Inferior parietal cortex (tissue), 1 donor: ENCODE results near the gene EIF4G3.
"Not testable (repeated sequence)": the region's sequence is repeated elsewhere in the genome, so short reads cannot be mapped to it uniquely, and the experiment has no call there.

Experiments
- DNase-seq: peaks from one replicate; pipeline ENCODE4 v3.0.0-alpha.2; 2016; ENCODE audit errors: extremely low spot score

EIF4G3 gene

DNA sequence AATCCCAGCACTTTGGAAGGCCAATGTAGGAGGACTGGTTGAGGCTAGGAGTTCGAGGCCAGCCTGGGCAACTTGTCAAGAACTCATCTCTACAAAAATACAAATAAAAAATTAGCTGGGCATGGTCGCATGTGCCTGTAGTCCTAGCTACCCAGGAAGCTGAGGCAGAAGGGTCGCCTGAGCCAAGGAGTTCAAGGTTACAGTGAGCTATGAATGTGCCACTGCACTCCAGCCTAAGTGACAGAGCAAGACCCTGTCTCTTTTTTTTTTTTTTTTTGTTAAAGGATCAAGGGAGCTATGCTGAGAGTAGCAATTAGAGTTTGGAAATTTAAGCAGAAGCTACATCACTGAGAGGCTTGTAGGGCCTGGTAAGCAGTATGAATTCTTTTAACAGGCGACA, 70.9 kb downstream of the EIF4G3 start:
- no peak for DNase-seq

DNA sequence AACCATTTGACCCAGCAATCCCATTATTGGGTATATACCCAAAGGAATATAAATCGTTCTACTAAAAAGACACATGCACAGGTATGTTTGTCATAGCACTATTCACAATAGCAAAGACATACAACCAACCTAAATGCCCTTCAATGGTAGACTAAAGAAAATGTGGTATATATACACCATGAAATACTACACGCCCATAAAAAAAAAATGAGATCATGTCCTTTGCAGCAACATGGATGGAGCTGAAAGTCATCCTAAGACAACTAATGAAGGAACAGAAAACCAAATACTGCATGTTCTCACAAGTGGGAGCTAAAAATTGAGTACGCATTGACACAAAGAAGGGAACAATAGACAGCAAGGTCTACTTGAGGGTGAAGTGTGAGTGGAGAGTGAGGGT, 72.0 kb downstream of the EIF4G3 start:
- no peak for DNase-seq

DNA sequence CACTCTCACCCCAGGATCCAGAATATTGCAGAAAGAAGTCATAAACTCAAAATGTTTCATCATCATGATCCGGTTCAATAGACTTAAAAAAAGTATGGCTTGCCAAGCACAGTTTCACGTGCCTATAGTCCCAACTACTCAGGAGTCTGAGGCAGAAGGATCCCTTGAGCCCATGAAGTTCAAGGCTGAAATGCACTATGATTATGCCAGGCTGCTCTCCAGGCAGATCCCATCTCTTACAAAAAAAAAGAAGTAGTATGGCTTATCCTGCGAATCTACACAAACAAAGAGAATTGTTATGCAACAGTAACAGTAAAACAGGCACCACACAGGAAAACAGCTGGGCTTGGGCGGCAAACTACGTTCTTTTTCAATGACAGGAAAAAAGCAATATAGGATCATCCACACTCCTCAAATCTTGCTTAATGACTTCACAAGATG, 76.2 kb downstream of the EIF4G3 start:
- no peak for DNase-seq

DNA sequence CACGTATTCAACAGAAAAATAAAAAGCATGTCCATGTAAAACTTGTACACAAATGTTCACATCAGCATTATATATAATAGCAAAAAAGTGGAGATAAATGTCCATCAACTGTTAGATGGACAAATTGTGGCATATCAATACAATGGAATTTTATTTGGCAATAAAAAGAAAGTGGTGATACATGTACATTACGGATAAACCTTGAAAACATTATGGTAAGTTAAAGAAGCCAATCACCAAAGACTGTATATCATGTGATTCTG, 76.9 kb downstream of the EIF4G3 start:
- no peak for DNase-seq

DNA sequence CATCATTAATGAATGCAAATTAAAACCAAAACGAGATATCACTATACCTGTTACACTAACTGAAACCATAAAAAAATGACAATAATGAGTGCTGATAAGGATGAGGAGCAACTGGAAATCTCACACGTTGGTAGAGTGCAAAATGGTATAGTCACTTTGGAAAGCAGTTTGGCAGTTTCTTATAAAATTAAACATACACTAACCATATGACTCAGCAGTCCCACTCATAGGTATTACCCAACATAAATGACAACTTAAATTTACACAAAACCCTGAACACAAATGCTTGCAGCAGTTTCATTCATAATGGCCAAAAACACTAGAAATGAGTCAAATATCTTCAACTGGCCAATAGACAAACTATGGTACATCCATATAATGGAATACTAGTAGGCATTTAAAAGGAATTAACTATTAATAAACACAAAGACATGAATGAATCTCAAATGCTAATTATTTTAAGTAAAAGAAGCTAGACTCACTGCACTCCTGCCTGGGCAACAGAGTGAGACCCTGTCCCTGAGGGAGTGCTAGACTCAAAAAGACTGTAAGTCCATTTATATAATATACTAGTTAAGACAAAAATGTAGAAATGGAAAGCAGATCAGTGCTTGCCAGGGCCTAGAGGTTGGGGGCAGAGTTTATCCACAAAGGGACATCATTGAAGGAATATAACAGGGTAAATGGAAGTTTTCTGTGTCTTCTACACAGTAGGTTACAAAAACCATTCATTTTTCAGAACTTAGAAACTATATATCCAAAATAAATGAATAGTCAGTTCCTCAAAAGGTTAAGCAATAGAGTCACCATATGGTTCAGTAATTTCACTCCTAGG, 77.4 kb downstream of the EIF4G3 start:
- DNase-seq: no peak

DNA sequence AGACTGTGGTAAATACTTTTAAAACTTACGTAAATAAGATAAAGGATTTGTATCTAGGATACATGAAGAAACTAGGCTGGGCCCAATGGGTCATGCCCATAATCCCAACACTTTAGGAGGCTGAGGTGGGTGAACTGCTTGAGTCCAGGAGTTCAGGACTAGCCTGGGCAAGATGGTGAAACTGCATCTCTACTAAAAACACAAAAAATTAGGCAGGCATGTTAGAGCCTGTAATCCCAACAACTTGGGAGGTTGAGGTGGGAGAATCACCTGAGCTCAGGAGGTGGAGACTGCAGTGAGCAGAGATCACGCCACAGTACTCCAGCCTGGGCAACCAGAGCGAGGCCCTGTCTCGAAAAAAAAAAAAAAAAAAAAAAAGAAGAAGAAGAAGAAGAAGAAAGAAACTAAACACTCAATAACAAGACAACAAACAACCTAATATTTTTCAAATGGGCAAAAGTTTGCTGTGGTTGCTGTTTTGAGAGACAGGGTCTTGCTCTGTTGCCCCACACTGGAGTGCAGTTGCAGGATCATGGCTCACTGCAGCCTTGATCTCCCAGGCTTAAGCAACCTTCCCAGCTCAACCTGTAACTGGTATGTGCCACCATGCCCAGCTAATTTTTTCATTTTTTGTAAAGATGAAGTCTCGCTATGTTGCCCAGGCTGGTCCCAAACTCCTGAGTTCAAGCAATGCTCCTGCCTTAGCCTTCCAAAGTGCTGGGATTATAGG, 78.3 kb downstream of the EIF4G3 start:
- no peak for DNase-seq

DNA sequence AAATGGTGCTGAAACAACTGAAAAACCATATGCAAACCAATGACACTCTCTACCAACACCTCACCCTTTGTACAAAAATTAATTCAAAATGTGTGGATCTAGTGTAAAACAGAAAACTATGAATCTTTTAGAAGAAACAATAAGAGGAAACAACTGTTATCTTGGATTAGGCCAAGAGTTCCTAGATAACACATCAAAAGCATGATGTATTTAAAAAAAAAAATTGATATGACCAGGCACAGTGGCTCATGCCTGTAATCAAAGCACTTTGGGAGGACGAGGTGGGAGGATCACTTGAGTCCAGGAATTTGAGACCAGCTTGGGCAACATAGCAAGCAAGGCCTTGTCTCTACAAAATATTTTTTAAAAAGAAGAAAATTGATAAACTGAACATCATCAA, 79.0 kb downstream of the EIF4G3 start:
- DNase-seq: no peak

DNA sequence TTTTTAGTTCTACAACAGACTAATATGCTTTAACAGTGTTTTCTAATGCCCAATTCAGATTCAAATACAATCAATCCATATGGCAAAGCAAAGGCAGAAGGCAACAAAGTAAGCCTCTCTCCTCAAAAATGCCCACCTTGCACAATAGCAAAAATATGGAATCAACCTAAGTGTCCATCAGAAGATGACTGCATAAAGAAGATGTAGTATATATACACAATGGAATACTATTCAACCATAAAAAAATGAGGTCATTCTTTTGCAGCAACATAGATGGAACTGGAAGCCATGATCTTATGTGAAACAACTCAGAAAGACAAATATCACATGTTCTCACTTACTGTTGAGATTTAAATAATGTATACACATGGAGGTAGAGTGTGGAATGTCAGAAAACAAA, 80.7 kb downstream of the EIF4G3 start:
- DNase-seq: no peak

DNA sequence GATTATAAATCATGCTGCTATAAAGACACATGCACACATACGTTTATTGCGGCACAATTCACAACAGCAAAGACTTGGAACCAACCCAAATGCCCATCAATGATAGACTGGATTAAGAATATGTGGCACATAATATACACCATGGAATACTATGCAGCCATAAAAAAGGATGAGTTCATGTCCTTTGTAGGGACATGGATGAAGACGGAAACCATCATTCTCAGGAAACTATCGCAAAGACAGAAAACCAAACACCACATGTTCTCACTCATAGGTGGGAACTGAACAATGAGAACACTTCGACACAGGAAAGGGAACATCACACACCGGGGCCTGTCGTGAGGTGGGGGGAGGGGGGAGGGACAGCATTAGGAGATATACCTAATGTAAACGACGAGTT, 82.4 kb downstream of the EIF4G3 start:
- not testable (repeated sequence) for DNase-seq

DNA sequence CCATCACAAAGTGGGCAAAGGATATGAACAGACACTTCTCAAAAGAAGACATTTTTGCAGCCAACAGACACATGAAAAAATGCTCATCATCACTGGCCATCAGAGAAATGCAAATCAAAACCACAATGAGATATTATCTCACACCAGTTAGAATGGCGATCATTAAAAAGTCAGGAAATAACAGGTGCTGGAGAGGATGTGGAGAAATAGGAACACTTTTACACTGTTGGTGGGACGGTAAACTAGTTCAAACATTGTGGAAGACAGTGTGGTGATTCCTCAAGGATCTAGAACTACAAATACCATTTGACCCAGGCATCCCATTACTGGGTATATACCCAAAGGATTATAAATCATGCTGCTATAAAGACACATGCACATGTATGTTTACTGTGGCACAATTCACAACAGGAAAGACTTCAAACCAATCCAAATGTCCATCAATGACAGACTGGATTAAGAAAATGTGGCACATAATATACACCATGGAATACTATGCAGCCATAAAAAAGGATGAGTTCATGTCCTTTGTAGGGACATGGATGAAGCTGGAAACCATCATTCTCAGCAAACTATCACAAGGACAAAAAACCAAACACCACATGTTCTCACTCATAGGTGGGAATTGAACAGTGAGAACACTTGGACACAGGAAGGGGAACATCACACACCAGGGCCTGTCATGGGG, 83.3 kb downstream of the EIF4G3 start:
- not testable (repeated sequence) for DNase-seq

DNA sequence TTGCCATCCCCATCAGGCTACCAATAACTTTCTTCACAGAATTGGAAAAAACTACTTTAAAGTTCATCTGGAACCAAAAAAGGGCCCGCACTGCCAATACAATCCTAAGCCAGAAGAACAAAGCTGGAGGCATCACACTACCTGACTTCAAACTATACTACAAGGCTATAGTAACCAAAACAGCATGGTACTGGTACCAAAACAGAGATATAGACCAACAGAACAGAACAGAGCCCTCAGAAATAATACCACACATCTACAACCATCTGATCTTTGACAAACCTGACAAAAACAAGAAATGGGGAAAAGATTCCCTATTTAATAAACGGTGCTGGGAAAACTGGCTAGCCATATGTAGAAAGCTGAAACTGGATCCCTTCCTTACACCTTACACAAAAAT, 84.2 kb downstream of the EIF4G3 start:
- DNase-seq: not testable (repeated sequence)

DNA sequence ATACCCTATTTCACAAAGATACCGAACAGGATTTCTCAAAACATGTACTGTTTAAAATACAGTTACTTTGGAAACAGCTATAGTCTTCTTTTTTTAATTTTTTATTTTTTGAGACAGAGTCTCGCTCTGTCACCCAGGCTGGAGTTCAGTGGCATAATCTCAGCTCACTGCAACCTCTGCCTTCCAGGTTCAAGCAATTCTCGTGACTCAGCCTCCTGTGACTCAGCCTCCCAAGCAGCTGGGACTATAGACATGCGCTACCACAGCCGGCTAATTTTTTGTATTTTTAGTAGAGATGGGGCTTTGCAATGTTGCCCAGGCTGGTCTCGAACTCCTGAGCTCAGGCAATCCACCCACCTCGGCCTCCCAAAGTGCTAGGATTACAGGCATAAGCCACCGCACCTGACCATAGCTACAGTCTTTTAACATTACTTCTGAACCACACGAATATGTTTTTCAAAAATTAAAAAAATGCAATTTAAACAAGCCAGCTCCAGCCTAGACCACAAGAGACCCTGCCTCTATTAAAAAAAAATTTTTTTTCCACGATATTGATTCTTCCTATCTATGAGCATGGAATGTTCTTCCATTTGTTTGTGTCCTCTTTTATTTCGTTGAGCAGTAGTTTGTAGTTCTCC, 85.5 kb downstream of the EIF4G3 start:
- not testable (repeated sequence) for DNase-seq

DNA sequence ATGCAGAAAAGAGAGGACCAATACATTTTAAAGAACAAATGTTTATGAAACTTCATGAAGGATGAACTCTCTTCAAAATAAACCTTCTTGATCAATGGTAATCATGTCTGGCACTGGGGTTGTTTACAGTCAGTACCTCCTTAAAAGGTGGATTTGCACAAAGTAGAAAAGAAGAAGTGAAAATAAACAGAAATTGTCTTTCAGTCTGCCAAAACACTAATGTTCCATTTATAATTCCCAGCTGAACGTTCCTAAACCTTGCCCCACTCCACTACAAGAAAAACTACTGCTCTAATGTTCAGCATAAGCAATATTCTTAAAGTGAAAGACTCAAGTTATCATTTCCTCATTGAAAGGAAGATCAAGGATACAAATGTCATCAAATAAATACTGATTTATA, 86.2 kb downstream of the EIF4G3 start:
- no peak for DNase-seq

DNA sequence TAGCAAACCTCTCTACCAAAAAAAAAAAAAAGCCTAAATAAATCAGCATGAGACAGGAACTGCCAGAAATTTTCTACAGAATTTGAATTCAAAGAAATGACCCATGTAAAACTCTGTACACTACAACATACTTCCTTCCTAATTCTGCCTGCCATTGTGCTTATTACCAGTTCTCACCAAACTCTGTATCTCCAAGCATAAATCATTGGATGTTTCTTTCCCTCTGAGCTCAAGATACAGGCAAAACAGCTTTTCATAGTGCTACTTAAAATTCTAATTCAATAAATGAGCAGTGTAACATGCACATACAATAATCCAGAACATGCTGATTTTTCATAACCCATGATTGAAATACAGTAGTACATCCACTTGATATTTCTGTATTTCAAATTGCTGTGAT, 87.0 kb downstream of the EIF4G3 start:
- DNase-seq: no peak

DNA sequence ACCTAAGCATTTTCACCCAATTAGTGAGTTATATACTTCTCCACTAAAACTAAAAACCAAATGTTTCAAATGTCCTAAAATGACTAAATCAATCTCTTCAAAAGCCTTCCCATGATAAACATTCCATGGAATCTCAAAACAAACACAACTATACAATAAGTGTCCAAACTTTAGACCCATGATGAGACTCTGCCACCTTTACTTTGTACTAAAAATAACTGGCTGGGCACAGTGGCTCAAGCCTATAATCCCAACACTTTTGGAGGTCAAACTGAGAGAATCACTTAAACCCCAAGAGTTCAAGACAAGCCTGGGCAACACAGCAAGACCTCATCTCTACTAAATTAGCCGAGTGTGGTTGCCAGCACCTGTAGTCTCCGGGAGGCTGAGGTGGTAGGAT, 87.4 kb downstream of the EIF4G3 start:
- no peak for DNase-seq

DNA sequence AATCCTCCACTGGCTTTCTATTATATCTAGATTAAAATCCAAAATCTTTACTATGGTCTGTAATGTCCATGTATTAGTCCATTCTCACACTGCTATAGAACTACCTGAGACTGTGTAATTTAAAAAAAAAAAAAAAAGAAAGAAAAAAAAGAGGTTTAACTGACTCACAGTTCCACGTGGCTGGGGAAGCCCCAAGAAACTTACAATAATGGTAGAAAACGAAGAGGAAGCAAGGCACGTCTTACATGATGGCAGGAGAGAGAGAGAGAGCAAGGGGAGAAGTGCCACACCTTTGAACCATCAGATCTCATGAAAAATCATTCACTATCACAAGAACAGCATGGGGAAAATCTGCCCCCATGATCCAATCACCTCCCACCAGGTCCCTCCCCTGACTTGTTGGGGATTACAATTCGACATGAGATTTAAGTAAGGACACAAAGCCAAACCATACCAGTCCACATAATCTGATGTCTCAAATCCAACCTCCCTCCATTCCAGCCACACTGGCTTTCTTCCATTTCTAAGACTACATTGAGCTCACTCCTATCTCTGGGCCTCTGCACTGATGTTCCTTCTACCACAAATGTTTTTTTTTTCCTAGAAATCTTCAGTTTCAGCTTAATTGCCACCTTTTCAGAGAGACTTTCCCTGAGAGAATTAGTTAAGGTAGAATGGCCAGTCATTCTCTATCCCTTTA, 92.4 kb downstream of the EIF4G3 start:
- no peak for DNase-seq

DNA sequence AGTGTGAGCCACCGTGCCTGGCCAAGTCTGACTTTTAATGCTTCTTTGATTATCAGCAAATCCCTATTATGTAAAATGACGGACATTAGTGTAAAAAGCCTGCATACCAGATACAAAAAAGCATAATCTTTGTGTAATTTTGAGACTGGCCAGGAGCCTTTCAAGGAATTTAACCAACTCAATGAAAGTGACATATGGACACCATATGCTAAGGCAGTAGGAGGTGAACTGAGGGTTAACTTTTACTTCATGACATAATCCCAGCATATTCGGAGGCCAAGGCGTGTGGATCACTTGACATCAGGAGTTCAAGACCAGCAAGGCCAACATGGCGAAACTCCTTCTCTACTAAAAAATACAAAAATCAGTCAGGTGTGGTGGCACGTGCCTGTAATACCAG, 94.6 kb downstream of the EIF4G3 start:
- DNase-seq: no peak

DNA sequence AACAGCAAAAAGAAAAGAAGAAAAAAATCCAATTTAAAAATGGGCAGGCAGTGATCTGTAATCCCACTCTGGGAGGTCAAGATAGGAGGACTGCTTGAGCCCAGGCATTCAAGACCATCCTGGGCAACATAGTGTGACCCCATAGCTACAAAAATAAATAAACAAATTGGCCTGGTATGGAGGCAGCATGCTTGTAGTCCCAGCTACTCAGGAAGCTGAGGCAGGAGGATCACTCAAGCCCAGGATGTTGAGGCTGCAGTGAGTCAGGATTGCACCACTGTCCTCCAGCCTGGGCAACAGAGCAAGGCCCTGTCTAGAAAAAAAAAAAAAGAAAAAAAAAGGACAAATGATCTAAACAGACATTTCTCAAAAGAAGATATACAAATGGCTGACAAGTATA, 99.6 kb downstream of the EIF4G3 start:
- DNase-seq: no peak

DNA sequence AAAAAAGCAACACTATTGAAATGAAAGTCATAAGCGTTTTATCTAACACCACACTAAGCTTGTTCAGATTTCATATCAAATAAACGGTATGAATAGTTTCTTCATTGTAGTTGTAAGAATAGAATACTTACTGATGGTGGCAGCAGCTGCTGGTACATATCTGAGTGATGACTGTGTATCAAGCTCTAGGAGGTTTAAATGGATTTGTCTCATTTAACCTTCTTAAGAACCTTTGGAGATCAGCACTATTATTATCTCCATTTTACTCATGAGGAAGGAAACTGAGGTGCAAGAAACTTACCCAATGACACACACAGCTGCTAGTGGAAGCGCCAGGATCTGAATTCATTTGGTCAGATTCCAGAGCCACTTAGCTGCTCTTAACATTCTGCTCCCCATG, 104.0 kb downstream of the EIF4G3 start:
- no peak for DNase-seq

DNA sequence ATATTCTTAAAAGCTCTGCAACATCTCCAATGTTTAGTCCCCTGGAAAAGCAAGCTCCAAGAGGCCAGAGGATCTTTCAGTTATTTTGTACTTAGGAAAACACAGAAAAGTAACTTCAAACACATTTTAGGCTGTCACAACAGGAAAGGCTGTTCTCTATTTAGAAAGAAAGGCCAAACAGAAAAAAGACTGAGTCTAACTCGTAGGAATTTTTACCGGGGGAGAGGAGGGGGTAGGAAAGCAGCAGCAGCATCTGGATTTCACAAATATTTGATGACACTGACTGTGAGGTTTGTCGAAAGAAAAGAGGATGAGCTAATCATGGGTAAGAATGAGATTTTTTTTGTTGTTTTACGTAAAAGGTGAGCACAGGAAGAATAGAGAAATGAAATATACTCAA, 107.1 kb downstream of the EIF4G3 start:
- no peak for DNase-seq

DNA sequence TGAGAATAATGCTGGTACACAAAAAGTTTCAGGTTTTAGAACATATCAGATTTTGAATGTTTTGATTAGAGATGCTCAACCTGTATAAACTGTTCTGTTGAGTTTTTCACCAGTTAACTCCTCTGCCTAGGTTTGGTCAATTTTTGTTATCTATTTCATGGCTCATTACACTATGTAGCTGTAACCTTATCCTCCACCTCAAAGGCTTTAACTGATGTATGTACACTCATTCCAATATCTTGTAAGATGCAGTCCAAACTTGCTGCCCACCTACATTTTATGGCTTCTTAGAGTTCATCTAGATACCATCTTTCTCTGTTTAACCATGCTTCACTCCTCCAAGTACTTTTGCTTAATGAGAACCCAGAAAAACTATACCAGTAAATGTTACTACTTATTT, 107.8 kb downstream of the EIF4G3 start:
- no peak for DNase-seq
